GM12878 (cell line): ENCODE measurements around the gene DNAJC13. TPM values are rescaled to one million over a fixed set of nuclear protein-coding genes. Genes with fewer than 3 reads are reported as not detected.

Source experiments
- ATAC-seq: fragments of 200-7000 bp; cut with Tn5 transposase; 3 replicates; pipeline ENCODE4 v1.9.1; 2020; ENCODE audit warnings: mild to moderate bottlenecking, moderate library complexity
- BruUV-seq: library from RNA; stranded (reverse); fragments of 400-500 nt; replicated peaks from 2 replicates; lab custom pipeline; 2021; lab: Mats Ljungman, UMichigan
- CTCF ChIA-PET: fragments of 300-600 bp; sonication (Branson Sonifier 250); formaldehyde crosslinking; extraction: SDS; loops from one replicate; lab custom pipeline; 2021; ENCODE audit warnings: inconsistent platforms; lab: Yijun Ruan, JAX
- POLR2A ChIA-PET: fragments of 350-600 bp; formaldehyde crosslinking; extraction: SDS; loops from one replicate; lab custom pipeline; 2021; ENCODE audit warnings: inconsistent platforms; lab: Charles Lee
- RAD21 ChIA-PET: fragments of 300-600 bp; sonication (Branson Sonifier 250); formaldehyde crosslinking; loops from one replicate; lab custom pipeline; 2023; ENCODE audit warnings: antibody characterized with exemption; ENCODE audit not compliant: unreplicated experiment; lab: Charles Lee
- SMC1A ChIA-PET: fragments of 300-600 bp; sonication (Branson Sonifier 250); formaldehyde crosslinking; loops from one replicate; lab custom pipeline; 2023; ENCODE audit not compliant: unreplicated experiment, uncharacterized antibody; lab: Charles Lee
- DNase-seq: peaks from one replicate; pipeline ENCODE4 v3.0.0-alpha.2; 2011; ENCODE audit warnings: low read depth, low spot score
- FAIRE-seq: peaks from 3 replicates; lab custom pipeline; 2011; peaks lifted over from hg19 to GRCh38; lab: Jason Lieb, UNC
- H2AFZ ChIP-seq: 2 replicates; pipeline ENCODE4 v1.6.0; 2011; ENCODE audit warnings: low read depth, low read length, control low read depth; ENCODE audit not compliant: control insufficient read depth
- H3K27ac ChIP-seq: 2 replicates; pipeline ENCODE4 v1.5.1; 2011; ENCODE audit warnings: control low read depth; ENCODE audit not compliant: control insufficient read depth, insufficient read depth
- H3K27me3 ChIP-seq, 2 experiments: replicated peaks in 1 of 2; 2 replicates each; pipeline versions ENCODE4 v1.6.0 to v1.6.1; 2011; ENCODE audit warnings: low read length in 1 of 2; ENCODE audit not compliant: control insufficient read depth in 2 of 2, insufficient read depth in 2 of 2
- H3K36me3 ChIP-seq, 2 experiments: 2 replicates each; pipeline ENCODE4 v1.5.1; 2011; ENCODE audit warnings: low read length in 1 of 2; ENCODE audit not compliant: control insufficient read depth in 2 of 2, insufficient read depth in 2 of 2
- H3K4me1 ChIP-seq: 2 replicates; pipeline ENCODE4 v1.6.1; 2011; ENCODE audit warnings: mild to moderate bottlenecking, low read length, moderate library complexity, mixed read lengths; ENCODE audit not compliant: control insufficient read depth, insufficient read depth
- H3K4me2 ChIP-seq: 2 replicates; pipeline ENCODE4 v1.6.0; 2011; ENCODE audit warnings: control low read depth; ENCODE audit not compliant: control insufficient read depth, insufficient read depth
- H3K4me3 ChIP-seq: fragments of 200-600 bp; sonication (generic); 2 replicates; pipeline ENCODE4 v1.5.1; 2016
- H3K79me2 ChIP-seq: 2 replicates; pipeline ENCODE4 v1.6.0; 2011; ENCODE audit warnings: low read length; ENCODE audit not compliant: control insufficient read depth, insufficient read depth
- H3K9ac ChIP-seq: 2 replicates; pipeline ENCODE4 v1.8.0; 2011; ENCODE audit warnings: low read length, control low read depth, mixed read lengths; ENCODE audit not compliant: control insufficient read depth, insufficient read depth
- H3K9me3 ChIP-seq: replicated peaks from 3 replicates; pipeline ENCODE4 v1.5.1; 2011; ENCODE audit warnings: mild to moderate bottlenecking, low read length; ENCODE audit not compliant: control insufficient read depth, insufficient read depth
- H4K20me1 ChIP-seq: 2 replicates; pipeline ENCODE4 v1.6.0; 2011; ENCODE audit not compliant: control insufficient read depth, insufficient read depth
- BMI1 ChIP-seq: fragments of 450-650 bp; IDR thresholded peaks from 2 replicates; pipeline ENCODE4 v1.6.1; 2016; ENCODE audit warnings: mild to moderate bottlenecking, moderate library complexity, borderline replicate concordance
- EED ChIP-seq: sonication (generic); IDR thresholded peaks from 2 replicates; pipeline ENCODE4 v1.6.1; 2016; ENCODE audit warnings: antibody characterized with exemption, low read depth
- NFYB ChIP-seq: IDR thresholded peaks from 2 replicates; pipeline ENCODE4 v1.6.1; 2011; ENCODE audit warnings: low read depth, mild to moderate bottlenecking, low read length, improper control_type of control experiment, moderate library complexity; ENCODE audit not compliant: insufficient read depth
- RB1 ChIP-seq: fragments of 450-650 bp; formaldehyde crosslinking; IDR thresholded peaks from 2 replicates; pipeline ENCODE4 v1.6.1; 2017; ENCODE audit warnings: mild to moderate bottlenecking, borderline replicate concordance
- REST ChIP-seq: IDR thresholded peaks from 2 replicates; pipeline ENCODE4 v1.6.1; 2012; ENCODE audit warnings: mild to moderate bottlenecking, low read depth, low read length
- YY1 ChIP-seq: IDR thresholded peaks from 2 replicates; pipeline ENCODE4 v1.6.1; 2011; ENCODE audit warnings: low read depth, mild to moderate bottlenecking, low read length
- ZNF217 ChIP-seq: fragments of 450-650 bp; IDR thresholded peaks from 2 replicates; pipeline ENCODE4 v1.6.1; 2017; ENCODE audit warnings: antibody characterized with exemption, mild to moderate bottlenecking
- WGBS: methylation state at CpG from one replicate; pipeline ENCODE4 v1.1.6; 2016; ENCODE audit warnings: low lambda C conversion rate; ENCODE audit not compliant: insufficient replicate concordance, insufficient coverage; ENCODE audit errors: missing lambda C conversion rate; 5-methylcytosine and 5-hydroxymethylcytosine counted together
- in situ Hi-C: fragments of 300-500 bp; cut with MboI; formaldehyde crosslinking; loops from 9 replicates; pipeline ENCODE4 v1.14.3; 2018; ENCODE audit warnings: mixed read lengths
- intact Hi-C: fragments of 100-400 bp; cut with micrococcal nuclease; formaldehyde crosslinking; loops from one replicate; pipeline ENCODE4 v1.14.2; 2022; ENCODE audit not compliant: unreplicated experiment
- polyA plus RNA-seq, 11 experiments: library from polyadenylated mRNA; depleted of rRNA in 4 of 11; unstranded in 6 of 11; stranded (reverse) in 5 of 11; fragments of >200 nt; fragmentation: Nextera tagmentation in 4 of 11; fragmentation: Illumina TruSeq in 1 of 11; extraction: Ambion mirVana in 4 of 11; extraction: Trizol in 1 of 11; gene quantifications; 1 replicate in 1 of 11; 2 replicates in 10 of 11; pipeline versions ENCODE4 v1.2.1 to v1.2.3, GENCODE V29; 2011 to 2016; ENCODE audit warnings: inconsistent platforms in 2 of 11, missing spikeins in 2 of 11, low read depth in 1 of 11
- total RNA-seq, 4 experiments: library from RNA; depleted of rRNA in 3 of 4; stranded (reverse); fragments of >200 nt in 3 of 4; fragmentation: Illumina TruSeq in 1 of 4; extraction: Trizol in 1 of 4; gene quantifications; 2 replicates each; pipeline versions ENCODE4 v1.2.1 to v1.2.3, GENCODE V29; 2013 to 2021
- TF ChIP-seq, protein P1 (sequence below): IDR thresholded peaks from 2 replicates; pipeline ENCODE4 v1.6.1; 2012; ENCODE audit warnings: low read depth, low read length, improper control_type of control experiment

Gene DNAJC13
- total and polyA plus RNA-seq, 10 of the 15 experiments (the other 5 are each of a cell fraction or from before 2014, with no cell fraction given): 8.3 to 33.9 (median 17.0) TPM

- TF ChIP-seq REST (no peak), RB1 (no peak)
- TF ChIP-seq, protein P1, sequence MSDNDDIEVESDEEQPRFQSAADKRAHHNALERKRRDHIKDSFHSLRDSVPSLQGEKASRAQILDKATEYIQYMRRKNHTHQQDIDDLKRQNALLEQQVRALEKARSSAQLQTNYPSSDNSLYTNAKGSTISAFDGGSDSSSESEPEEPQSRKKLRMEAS: no peak
- TF ChIP-seq, all 136 proteins: peak for 8
Measured at GRCh38 chr3:132549890-132550578, 132.7 kb downstream of the DNAJC13 start (continued).

- no TSS peak for BruUV-seq
- in situ Hi-C loops: no loop called here
- FAIRE-seq (no peak), DNase-seq (no peak), ATAC-seq (peak; percentile 12; the same call in 1 of the 3 replicates)
- no peaks in the 10 kb centered on the region for H3K79me2 ChIP-seq
- H3K9me3 ChIP-seq: no peaks in the 10 kb centered on the region
- intact Hi-C loops: no loop called here
- H3K4me3 ChIP-seq: no peak overlapping the region
- no peak overlapping the region for H2AFZ ChIP-seq
- no peak overlapping the region for H3K9ac ChIP-seq
- no peak overlapping the region for H3K27ac ChIP-seq
- ChIA-PET POLR2A (no interaction called here), SMC1A (interaction anchor here (1.0 kb wide), 1 partner anchor 11 kb away, joined by 3 read pairs; no protein-coding TSS in a partner anchor), RAD21 (interaction anchor here (0.9 kb wide), 1 partner anchor 108 kb away, joined by 3 read pairs; no protein-coding TSS in a partner anchor), CTCF (interaction anchor here (1.3 to 2.2 kb wide), 2 partner anchors 15 to 91 kb away, joined by 4 to 9 read pairs; no protein-coding TSS in a partner anchor)
- no peaks in the 10 kb centered on the region for H3K36me3 ChIP-seq
- no peaks in the 10 kb centered on the region for H4K20me1 ChIP-seq
- H3K4me2 ChIP-seq: peak overlapping the region; percentile 11
- H3K4me1 ChIP-seq: peaks cover 16% of the 10 kb centered on the region
- WGBS: 31% methylated on average over 3 of the region's 3 CpGs
- H3K27me3 ChIP-seq: no peaks in the 10 kb centered on the region
- TF ChIP-seq BMI1: no peak
- no peak for TF ChIP-seq NFYB
- no peak for TF ChIP-seq EED
- no peak for TF ChIP-seq YY1
- TF ChIP-seq ZNF217: no peak
Measured at GRCh38 chr3:132550579-132551305, 133.4 kb downstream of the DNAJC13 start.
